SU-DHL-6 (cell line): ENCODE data around the gene NDUFS7.

Source experiments
- EZH2phosphoT487 ChIP-seq: fragments of 200-600 bp; sonication (generic), shearing (Covaris generic); conservative IDR thresholded peaks from 2 replicates; pipeline ENCODE4 v1.6.1; 2018; ENCODE audit warnings: mild to moderate bottlenecking, antibody characterized with exemption, low read length, moderate library complexity, mixed read lengths
- TF ChIP-seq, protein P1 (sequence below): fragments of 200-600 bp; sonication (generic); IDR thresholded peaks from one replicate; pipeline ENCODE4 v1.5.1; 2017; ENCODE audit warnings: antibody characterized with exemption, mild to moderate bottlenecking, low read length, moderate library complexity; ENCODE audit not compliant: insufficient read depth, poor library complexity, severe bottlenecking

DNA sequence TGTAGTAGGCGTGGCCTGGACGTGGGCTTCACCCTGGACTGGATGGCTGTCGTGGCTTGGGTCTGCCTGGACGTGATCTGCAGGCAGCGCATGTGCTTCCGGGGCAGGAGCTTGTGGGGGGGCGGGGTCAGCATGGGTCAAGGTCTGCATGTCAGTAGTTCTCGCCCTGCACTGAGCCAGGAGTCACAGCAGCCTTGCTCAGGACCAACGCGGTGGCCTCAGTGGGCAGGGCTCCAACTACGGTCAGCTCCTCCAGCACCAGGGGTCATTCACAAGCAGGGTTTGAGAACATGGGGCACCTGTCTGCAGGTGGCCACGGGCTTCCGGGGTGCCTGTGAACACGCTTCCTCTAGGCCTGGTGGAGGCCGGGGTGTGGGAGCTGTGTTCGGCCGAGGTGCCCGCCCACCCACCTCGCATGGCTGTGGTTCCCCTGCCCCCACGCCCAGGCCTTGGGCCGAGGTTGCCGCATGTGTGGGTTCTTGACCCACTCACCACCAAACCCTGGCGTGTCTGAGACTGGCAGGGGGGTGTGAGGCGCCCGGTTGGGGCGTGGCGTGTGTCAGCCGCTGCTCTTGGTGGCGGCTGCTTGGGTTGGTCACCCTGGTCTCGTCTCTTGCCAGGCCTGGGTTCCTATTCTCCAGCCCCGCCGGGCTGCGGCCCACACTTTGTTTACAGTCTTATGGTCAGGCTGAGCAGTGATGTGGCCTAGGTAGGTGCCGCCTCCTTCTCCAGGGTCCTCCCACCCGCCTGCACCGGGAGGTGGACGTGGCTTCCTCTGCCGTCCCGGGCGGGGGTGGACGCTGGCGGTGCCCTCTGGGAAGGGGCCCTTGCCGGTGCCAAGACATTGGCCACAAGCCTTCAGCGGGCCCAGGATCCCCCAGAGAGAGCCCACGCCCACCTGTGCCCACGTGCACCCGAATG is 49.7 kb downstream of the NDUFS7 start:
- TF ChIP-seq, protein P1, sequence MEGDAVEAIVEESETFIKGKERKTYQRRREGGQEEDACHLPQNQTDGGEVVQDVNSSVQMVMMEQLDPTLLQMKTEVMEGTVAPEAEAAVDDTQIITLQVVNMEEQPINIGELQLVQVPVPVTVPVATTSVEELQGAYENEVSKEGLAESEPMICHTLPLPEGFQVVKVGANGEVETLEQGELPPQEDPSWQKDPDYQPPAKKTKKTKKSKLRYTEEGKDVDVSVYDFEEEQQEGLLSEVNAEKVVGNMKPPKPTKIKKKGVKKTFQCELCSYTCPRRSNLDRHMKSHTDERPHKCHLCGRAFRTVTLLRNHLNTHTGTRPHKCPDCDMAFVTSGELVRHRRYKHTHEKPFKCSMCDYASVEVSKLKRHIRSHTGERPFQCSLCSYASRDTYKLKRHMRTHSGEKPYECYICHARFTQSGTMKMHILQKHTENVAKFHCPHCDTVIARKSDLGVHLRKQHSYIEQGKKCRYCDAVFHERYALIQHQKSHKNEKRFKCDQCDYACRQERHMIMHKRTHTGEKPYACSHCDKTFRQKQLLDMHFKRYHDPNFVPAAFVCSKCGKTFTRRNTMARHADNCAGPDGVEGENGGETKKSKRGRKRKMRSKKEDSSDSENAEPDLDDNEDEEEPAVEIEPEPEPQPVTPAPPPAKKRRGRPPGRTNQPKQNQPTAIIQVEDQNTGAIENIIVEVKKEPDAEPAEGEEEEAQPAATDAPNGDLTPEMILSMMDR = no peak
- no peak for TF ChIP-seq EZH2phosphoT487
